ENCODE results near the gene VPREB3. TPM values are rescaled to one million over a fixed set of nuclear protein-coding genes. Genes with fewer than 3 reads are reported as not detected.

The VPREB3 gene
- polyA plus RNA-seq, 4 donors: 0.69 to 1.3 (median 0.78) TPM

DNA sequence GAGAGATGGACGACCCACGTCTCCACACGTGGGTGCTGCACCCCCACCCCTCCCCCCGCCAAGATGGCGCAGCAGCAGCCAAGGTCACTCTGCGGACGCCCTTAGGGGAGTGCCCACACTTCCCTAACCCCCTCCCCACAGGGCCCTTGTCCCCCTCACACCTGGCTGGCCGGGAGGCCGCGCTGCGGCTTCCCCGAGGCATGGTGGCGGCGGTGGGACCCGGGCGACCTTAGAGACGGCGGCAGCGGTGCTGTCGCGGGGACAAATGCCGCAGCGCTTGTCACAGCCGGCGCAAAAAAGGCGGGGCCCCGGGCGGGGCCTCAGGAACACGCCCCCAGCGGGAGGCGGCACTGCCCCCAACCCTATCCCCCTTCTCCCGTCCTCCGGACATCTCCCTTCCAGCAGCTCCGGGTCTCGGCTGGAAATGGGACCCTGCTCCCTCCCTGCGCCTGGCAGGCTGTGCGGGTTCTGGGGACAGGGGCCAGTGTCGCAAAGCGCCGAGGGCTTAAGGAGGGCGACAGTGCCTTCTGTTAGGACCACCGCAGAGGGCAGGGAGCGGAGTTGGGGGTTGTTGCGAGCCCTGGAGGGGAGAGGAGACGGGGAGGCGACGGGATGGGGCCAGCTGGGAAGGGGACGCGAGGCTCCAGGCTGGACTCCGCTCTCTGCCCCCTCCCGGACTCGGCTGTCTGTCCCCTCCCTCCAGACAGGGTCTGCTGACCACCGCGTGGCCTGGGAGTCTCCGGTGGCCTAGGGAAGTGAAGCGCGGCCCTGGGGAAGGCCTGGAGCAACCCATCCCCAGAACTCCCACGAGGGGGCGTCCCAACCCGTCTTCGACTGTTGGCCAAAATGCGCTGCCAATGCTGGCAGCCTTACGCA is 13.7 kb upstream of the VPREB3 start, which contains the start of gene CHCHD10:
Gene CHCHD10 (minus strand): TSS at position 300 of the 876 bp plus-strand sequence. CDS start 98 bp downstream, at position 202.
- DNase-seq (ENCODE audit: low read depth in 4 of 4, low spot score in 3 of 4): peak; percentile 77 to 83 (median 79)

DNA sequence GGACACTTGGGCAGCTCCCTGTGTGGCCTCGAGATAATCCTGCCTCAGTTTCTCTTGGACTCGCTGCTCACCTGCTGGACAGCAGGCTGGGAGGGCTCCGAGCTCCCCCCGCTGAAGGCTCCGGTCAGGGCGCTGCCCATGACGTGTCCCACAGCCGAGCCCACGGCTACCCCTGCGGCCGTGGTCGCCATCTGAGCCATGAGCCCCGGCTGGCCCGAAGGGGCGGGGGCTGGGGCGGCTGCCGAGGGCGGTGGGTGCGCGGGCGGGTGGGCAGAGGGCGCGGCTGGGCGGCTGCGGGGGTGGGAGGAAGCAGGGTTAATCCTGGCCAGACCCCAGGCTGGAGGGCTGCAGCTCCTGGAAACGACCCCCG is 13.1 kb upstream of the VPREB3 start:
- DNase-seq (ENCODE audit: low read depth in 4 of 4, low spot score in 3 of 4): no peak

DNA sequence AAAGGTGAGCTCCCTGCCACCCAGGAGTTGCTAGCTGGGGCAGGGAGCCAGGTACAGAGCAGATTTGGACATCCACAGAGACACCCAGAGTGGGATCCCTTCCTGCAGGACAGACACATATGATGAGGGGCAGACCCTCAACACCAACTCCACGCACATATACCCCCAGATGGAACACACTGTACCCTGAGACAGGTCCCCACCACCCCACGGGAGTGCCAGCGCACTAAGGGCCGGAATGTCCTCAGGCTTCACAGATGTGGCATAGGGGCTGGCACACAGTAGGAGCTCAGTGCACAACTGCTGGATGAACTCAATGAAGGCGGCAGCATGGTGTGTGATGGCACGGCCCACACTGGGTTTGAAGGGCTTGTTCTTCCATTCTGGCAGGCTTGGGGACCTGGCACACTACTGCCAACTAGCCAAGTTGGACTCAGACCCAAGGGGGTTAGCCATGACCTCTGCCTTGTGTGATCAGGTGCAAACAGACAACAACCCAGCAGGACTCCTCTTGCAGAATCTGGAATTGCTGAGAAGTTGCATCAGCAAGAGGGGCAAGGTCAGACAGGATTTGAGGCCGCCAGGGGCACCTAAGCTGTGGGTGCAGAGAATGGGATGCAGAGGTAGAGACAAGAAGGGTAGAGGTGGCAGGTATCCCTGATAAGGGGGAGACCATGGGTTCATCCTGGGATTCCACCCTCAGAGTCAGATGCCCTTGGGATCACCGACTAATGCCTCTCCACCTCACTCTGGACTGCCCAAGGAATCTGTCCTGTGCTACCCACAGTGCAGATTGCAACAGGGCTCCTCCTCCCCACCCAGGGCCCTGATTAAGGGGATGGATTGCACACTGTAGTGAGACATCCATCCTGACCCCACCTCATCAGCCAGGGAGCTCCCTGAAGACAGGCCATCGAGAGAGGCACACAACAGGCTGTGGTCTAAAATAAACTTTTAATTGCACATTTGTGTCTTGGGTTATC is 11.0 kb upstream of the VPREB3 start:
- no peak for DNase-seq (ENCODE audit: low read depth in 4 of 4, low spot score in 3 of 4)

DNA sequence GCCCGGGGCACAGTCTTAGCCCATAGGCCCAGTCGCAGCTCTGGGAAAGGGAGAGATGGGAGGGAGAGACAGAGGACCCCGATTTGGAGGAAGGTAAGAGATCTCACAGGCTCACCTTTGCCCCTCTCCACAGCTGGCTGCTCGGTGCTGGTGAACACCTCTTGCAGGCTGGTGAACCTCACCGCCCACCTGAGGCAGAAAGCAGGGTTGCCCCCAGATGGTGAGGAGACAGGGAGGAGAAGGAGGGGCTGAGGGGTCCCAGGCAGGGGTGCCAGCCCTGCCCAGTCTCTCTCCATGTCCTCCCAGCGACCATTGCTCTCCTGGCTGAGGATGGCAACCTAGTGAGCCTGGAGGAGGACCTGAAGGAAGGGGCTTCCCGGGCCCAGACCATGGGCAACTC is 9.7 kb upstream of the VPREB3 start:
- DNase-seq (ENCODE audit: low read depth in 4 of 4, low spot score in 3 of 4): no peak

DNA sequence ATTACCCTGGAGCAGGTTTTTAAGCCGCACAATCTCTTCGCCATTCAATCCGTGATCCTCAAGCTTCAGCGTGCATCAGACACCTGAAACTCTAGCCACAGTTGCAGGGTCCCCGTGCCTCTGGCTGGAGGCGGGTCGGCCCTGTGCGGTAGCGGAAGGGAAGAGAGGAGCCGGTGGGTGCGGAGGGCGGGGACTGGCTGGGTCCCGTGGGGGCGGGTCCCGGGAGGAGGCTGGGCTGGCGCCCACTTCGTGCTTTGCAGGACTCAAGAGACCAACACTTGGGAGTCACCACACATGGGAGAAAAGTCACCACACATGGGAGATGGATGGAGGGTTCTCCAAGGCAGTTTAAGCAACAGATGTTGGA is 9.3 kb upstream of the VPREB3 start:
- DNase-seq (ENCODE audit: low read depth in 4 of 4, low spot score in 3 of 4): no peak

DNA sequence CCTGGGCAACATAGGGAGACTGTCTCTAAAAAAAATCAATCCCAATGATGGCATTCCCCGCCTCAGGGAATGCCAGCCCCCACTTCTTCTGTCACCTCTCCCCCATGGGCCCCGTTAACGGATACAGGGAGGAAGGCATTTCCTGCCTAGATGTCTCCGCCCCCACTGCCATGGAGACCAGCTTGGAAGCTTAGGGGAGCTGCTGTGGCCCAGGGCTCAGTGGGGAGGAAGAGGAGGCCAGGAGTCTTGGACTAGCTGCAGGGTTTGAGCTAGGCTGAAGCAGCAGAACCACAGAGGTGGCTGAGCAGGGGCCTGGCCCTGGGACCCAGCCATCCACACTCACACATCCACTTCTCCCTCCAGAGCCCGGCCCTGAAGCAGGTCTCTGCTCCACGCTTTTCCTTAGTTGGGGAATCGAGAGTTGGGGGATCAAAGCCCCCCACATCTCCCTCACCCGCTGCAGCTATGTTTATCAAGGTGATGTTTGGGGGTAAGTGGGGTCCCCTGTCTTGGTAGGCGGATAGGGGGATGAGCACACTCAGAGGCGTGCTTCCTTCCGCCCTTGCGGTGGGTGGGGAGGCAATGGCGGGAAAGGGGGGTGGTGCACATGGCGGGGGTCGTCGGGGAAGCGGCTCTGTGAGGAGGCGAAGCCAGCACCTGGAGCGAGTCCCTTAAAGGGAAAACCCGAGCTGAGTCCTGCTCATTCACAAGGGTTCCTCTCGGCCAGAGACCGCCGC is 8.8 kb upstream of the VPREB3 start, which contains the start of gene C22orf15:
Gene C22orf15 (plus strand): TSS at position 149 of the 737 bp plus-strand sequence. CDS start 317 bp downstream, at position 466.
- no peak for DNase-seq (ENCODE audit: low read depth in 4 of 4, low spot score in 3 of 4)

DNA sequence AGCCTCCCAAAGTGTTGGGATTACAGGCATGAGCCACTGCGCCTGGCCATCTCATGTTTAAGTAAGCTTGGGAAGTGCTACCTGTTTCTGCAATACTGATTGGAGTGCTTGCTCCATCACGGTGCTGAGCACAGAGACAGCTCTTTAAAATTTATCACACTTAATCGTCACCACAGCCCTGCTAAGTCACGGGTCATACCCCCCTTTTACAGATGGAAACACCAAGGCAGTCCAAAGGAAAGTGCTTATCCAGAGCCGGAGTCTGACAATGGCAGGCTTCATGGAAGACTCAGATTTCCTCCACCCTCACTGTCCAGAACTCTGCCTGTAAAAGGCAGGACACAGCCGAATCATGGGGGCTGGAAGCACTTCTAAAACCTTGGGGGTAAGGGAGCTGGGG is 5.8 kb upstream of the VPREB3 start:
- no peak for DNase-seq (ENCODE audit: low read depth in 4 of 4, low spot score in 3 of 4)

DNA sequence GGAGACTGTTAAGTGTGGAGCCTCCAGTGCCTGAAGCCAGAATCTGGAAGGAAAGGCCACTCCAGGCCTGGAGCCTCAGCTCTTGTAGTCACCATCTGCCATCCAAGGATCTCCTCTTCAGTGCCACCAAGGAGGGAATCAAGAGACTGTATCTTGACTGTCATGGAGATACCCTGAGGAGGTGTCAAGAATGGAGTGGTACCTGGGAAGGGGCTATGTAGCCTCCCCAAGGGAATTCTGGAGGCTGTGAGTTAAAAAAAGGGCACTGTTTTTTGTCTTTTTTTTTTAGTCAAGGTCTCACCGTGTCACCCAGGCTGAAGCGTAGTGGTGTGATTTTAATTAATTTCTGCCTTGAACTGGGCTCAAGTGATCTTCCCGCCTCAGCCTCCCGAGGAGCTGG is 5.3 kb upstream of the VPREB3 start:
- DNase-seq (ENCODE audit: low read depth in 4 of 4, low spot score in 3 of 4): no peak

DNA sequence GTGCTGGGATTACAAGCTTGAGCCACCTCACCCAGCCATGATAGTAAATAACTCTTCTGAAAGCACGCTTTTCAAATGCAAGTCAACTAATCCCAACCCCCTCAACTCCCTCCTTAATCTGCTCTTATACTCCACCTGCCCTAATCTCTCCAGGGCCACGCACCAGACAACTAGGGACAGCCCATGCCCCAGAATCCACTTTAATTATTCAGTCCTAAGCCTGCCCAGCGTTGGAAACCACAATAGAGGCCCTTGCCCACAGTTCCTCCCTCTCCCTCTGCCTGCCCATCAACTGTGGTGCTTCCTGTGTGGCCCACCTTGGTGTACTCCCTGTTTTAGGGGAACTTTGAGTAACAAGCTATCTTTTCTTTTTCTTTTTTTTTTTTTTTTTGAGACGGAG is 2.7 kb upstream of the VPREB3 start:
- DNase-seq (ENCODE audit: low read depth in 4 of 4, low spot score in 3 of 4): no peak

DNA sequence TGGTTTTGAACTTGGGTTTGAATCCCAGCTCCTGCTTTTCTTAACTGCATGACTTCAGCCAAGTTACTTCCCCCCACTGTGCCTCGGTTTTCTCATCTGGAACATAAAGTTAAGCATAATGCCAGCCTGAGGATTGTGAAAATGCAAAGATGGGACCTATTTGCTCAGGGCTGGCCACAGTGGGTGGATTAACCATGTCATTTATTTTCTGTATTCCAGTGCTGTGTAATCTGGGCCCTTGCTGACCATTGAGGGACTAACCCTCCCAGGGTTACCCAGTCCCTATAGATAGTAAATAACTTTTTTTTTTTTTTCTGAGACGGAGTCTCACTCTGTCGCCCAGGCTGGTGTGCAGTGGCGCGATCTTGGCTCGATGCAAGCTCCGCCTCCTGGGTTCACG is 1.5 kb upstream of the VPREB3 start:
- no peak for DNase-seq (ENCODE audit: low read depth in 4 of 4, low spot score in 3 of 4)

DNA sequence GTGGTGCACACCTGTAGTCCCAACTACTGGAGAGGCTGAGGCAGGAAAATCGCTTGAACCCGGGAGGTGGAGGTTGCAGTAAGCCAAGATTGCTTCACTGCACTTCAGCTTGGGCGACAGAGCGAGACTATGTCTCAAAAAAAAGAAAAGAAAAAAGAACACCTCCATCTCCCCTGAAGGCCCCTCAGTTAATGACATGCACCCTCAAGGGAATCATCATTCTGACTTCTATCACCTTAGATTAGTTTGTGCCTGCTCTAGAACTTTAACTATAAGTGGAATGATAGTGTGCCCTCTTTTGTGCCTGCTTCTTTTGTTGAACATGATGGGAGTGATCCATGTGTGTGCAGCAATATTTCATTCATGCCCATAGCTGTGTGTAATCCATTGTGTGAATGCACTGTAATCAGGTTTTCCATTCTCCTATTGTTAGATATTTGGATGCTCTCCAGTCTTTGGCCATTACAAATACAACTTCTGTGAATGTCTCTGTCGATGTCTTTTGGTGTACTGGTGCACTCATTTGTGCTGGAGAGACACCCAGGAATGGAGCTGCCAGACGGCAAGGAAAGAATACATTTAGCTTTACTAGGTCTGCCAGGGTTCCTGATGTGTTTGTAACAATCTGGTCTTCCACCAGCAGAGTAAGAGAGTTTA is 883 bp upstream of the VPREB3 start:
- DNase-seq (ENCODE audit: low read depth in 4 of 4, low spot score in 3 of 4): no peak

DNA sequence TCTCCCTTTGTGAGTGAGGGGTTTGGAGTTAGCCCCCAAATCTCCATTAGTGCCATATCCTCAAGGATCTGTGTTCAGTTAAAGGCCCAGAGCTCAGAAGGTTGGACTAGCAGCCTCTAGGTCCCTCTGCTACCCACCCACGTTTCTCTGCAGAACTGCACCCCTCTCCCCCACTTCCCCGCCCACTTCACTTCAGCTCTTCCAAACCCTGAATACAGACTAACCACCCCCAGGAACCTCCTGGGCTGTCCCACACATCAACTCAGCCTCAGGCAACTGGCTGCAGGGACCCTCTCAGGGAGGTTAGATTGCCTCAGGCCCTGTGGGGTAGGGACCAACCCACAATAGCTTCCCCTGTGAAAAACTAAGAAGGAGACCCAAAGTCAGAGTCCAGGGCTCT is 840 bp downstream of the VPREB3 start:
- DNase-seq (ENCODE audit: low read depth in 4 of 4, low spot score in 3 of 4): no peak

DNA sequence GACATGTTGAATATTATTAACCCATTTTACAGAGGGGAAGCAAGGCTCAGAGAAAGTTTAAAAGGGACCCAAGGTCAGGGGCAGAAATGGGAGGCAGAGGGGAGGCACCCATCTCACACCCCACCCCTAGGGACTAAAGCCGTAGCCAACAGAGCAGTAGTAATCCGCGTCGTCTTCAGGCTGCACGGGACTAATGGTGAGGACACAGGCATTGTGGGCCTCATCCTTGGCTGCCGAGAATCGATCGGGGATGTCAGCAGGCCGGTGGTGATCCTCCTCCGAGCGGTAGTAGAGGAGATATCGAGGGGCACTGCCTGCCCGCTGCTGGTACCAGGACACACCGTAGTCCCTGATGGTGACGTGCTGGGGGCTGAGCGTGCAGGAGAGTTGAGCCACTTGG is 1.5 kb downstream of the VPREB3 start:
- DNase-seq (ENCODE audit: low read depth in 4 of 4, low spot score in 3 of 4): no peak

DNA sequence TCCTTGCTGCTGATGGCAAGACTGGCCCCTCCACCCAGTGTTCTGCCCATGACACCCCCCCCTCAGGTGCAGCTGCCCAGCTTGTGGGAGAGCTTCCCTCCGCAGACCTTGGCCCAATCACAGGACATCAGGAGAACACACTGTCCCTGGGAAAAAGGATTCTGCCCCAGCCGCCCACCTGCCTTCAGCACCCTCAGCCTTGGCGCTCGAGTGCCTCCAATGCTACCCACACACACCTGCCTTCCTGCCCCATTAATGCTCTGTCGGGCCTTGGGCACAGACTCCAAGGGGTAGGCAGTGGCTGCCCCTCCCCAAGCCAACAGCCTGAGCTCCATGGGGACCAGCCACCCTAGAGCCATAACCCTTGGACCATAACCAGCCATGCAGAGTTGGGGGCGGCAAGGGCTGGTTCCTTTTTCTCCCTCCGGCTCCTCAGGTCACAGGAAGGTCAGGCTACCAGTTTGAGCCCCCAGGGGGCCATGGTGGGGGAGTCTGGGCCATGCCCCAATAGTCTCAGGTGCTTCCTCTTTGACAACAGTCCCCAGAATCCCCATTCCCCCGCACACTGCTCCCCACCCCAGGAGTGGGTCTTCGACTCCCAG is 2.0 kb downstream of the VPREB3 start:
- no peak for DNase-seq (ENCODE audit: low read depth in 4 of 4, low spot score in 3 of 4)

DNA sequence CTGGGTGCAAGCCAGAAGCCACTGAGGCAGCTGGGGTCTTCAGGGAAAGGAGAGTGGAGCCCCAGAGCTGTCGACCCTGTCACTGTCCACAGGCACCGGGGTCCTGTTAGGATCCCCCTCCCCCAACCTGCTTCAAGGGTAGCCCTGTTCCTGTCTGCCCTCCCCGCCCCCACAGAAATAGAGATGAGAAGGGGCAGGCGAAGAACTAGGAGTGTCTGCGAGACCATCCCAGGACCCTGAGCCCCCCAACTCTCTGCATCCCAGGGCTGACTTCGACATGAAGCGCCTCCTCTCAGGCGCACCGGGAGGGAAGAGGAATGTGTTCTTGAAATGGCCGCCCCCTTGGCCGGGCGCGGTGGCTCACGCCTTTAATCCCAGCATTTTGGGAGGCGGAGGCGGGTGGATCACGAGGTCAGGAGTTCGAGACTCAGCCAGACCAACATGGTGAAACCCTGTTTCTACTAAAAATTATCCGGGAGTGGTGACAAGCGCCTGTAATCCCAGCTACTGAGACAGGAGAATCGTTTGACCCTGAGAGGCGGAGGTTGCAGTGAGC is 2.7 kb downstream of the VPREB3 start:
- DNase-seq (ENCODE audit: low read depth in 4 of 4, low spot score in 3 of 4): no peak

DNA sequence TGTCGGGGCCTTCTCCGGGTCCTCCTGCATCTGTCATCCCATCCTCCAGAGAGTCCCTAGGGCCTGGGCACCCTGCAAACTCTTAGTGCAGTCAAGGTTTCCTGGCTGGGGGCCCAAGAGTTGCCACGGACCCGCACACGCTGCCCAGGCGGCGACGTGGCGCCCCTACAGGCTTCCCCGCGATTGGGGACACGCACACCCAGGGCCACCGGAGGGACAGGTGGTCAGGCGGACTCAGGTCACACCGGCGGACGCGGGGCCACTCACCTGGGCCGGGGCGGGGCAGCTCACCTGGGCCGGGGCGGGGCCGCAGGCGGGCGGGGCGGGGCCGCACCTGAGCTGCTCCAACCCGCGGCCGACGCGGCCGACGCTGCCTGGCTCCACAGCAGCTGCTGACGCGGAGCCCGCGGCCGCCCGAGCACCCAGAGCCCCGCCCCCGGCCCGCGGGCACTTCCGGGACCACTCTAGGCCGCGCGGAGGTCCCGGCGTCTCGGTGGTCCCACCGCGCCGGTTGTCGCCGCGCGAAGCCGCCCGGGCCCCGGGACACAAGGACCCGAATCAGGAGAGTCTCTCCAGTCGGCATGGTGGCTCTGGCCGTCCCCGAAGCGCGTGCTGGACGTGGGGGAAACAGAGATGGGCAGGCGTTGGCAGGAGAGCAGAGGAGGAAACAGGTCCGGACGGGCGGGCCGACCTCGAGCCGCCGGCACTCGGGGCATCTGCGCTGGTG is 3.3 kb downstream of the VPREB3 start, which contains the start of gene ZNF70:
Gene ZNF70 (minus strand): TSS at position 399 of the 727 bp plus-strand sequence. CDS start 5,972 bp downstream, outside the sequence.
- DNase-seq (ENCODE audit: low read depth in 4 of 4, low spot score in 3 of 4): peak in 3 of 4 donors; percentile 76 to 79 (median 78)

DNA sequence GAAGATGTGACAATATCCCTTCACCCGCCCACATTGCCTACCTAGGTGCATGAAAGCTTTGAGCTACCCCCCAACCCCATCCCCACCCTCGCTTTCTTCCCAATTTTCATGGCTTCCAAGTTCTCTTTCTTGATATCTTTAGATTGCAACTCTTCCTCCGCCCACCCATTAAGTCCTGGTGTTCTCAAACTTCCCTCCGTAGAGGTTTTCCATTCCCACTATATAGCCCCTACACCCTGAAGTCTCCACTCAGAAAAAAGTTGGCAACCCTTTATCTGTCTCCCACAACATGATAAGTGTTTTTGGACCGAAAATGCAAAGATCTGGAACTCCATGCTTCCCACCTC is 3.9 kb downstream of the VPREB3 start:
- no peak for DNase-seq (ENCODE audit: low read depth in 4 of 4, low spot score in 3 of 4)

DNA sequence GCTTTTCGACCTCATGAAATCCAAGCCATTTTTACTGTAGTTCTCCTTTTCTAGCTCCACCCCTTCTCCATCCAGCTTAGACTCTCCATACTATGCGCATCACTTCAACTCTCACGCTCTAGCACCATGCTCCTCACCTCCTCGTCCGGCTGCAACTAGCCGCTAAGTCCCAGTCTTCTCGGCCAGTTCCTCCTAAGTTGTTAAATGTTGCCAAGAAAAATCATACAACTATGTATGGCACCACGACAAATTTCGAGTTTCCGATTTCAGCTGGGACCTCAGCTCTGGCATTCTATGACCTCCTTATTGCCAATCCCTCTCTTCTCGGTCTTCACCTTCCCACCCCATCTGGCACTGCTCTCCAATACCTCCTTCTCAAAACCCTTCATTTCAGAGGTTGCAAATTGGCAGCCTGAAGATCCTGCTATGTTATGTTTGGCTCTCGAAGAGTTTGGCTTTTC is 4.4 kb downstream of the VPREB3 start:
- no peak for DNase-seq (ENCODE audit: low read depth in 4 of 4, low spot score in 3 of 4)

DNA sequence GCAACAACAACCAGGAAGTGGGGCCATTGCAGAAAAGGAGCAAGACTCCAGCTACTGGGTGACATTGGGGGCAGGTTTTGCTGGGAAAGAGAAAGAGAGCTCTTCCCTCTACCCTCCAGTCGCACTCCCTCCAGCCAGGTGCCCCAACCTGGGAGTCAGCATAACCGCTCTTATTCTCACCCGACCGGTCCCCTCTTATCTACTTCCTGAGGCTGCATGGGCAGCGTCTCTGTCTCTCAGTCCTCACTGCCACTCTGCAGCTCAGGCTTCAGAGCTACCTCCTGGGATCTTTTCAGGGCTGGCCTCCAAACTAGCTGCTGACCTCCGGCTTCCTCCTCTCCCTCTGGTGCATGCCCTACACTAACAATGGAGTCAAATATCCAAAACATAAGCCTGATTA is 8.4 kb downstream of the VPREB3 start:
- DNase-seq (ENCODE audit: low read depth in 4 of 4, low spot score in 3 of 4): no peak

Data from right renal pelvis (tissue), 4 donors.